ENCODE measurements around the gene OR2L13.
"Not testable (repeated sequence)": the region's sequence is repeated elsewhere in the genome, so short reads cannot be mapped to it uniquely, and the experiment has no call there.

OR2L13 gene

GRCh38 chr1:248094884-248095283, at the start of gene OR2L13:
Gene OR2L13 (plus strand): TSS chr1:248095184. CDS start chr1:248099376, 4,192 bp downstream.
- no peak for DNase-seq (ENCODE audit: low read depth)

- DNase-seq (ENCODE audit: low read depth), result no peak
Observed at GRCh38 chr1:248045209-248045608, 49.8 kb upstream of the OR2L13 start.

- no peak for DNase-seq (ENCODE audit: low read depth)
Observed at GRCh38 chr1:248046536-248046935, 48.4 kb upstream of the OR2L13 start, which contains the start of gene OR2L3. Gene OR2L3 (plus strand): TSS chr1:248046836. CDS start chr1:248060682, 13,846 bp downstream.

- no peak for DNase-seq (ENCODE audit: low read depth)
Observed at GRCh38 chr1:248047008-248047407, 48.0 kb upstream of the OR2L13 start.

GRCh38 chr1:248054671-248055070, 40.3 kb upstream of the OR2L13 start:
- DNase-seq (ENCODE audit: low read depth), result no peak

GRCh38 chr1:248055261-248055660, 39.7 kb upstream of the OR2L13 start:
- DNase-seq (ENCODE audit: low read depth), result no peak

GRCh38 chr1:248065071-248065470, 29.9 kb upstream of the OR2L13 start:
- no peak for DNase-seq (ENCODE audit: low read depth)

- DNase-seq (ENCODE audit: low read depth), result no peak
Observed at GRCh38 chr1:248065604-248066003, 29.4 kb upstream of the OR2L13 start.

GRCh38 chr1:248083864-248084263, 11.1 kb upstream of the OR2L13 start:
- not testable (repeated sequence) for DNase-seq (ENCODE audit: low read depth)

GRCh38 chr1:248098529-248098928, 3.5 kb downstream of the OR2L13 start:
- DNase-seq (ENCODE audit: low read depth), result no peak

- no peak for DNase-seq (ENCODE audit: low read depth)
Observed at GRCh38 chr1:248102847-248103246, 7.9 kb downstream of the OR2L13 start.

- DNase-seq (ENCODE audit: low read depth), result no peak
Observed at GRCh38 chr1:248111157-248111556, 16.2 kb downstream of the OR2L13 start.

- DNase-seq (ENCODE audit: low read depth), result no peak
Observed at GRCh38 chr1:248114890-248115289, 19.9 kb downstream of the OR2L13 start.

- no peak for DNase-seq (ENCODE audit: low read depth)
Observed at GRCh38 chr1:248127653-248128052, 32.7 kb downstream of the OR2L13 start.

GRCh38 chr1:248136811-248137210, 41.8 kb downstream of the OR2L13 start:
- DNase-seq (ENCODE audit: low read depth), result no peak

GRCh38 chr1:248140846-248141245, 45.9 kb downstream of the OR2L13 start:
- DNase-seq (ENCODE audit: low read depth), result no peak

- no peak for DNase-seq (ENCODE audit: low read depth)
Observed at GRCh38 chr1:248143311-248143710, 48.3 kb downstream of the OR2L13 start.

- no peak for DNase-seq (ENCODE audit: low read depth)
Observed at GRCh38 chr1:248144513-248145198, 49.7 kb downstream of the OR2L13 start, which contains the start of gene OR2M5. Gene OR2M5 (plus strand): TSS chr1:248145148. CDS start chr1:248145148, 0 bp downstream.
